ENCODE data around the gene RPS6KA5.
"Not testable (repeated sequence)": the region's sequence is repeated elsewhere in the genome, so short reads cannot be mapped to it uniquely, and the experiment has no call there.

The RPS6KA5 gene

GRCh38 chr14:91022622-91023028 lies 37.8 kb downstream of the RPS6KA5 start:
- not testable (repeated sequence) for DNase-seq

DNA sequence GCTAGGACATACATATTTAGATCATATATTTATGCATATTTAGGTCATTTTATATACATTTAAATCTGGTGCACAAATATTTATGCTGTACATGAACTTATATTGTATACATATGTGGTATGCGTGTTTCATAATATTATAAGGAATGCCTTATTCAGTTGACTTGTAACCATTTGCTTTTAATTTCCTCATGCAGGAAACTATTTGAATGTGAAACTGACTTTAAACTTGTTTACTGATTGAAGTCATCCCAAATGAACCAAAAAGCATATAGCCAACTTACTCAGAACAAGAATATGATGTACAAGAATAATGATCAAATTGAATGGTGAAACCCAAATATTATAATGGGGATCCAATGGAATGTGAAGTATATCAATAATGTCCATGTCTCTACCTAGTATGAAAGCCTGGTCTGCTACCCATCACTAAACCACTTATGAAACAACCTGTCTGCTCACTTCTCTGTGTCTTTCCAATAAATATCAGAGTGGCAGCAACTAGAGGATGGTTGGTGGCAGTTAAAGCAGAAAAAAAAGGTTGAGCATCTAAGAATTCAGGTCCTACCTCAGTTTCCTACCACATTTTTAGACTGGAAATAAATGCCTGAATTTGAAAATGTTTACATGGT lies 38.3 kb downstream of the RPS6KA5 start:
- no peak for DNase-seq

GRCh38 chr14:91021115-91021514 lies 39.3 kb downstream of the RPS6KA5 start:
- DNase-seq = no peak

- no peak for DNase-seq
Measured at GRCh38 chr14:91019673-91020072, 40.8 kb downstream of the RPS6KA5 start.

DNA sequence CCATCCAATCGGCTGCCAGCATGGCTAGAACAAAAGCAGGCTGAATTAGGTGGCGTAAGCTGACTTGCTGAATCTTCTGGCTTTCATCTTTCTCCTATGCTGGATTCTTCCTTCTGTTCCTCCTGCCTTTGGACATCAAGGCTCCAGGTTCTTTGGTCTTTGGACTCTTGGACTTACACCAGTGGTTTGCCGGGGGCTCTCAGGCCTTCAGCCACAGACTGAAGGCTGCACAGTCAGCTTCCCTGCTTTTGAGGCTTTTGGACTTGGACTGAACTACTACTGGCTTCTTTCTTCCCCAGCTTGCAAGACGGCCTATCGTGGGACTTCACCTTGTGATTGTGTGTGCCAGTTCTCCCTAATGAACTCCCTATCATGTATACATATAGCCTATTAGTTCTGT lies 42.0 kb downstream of the RPS6KA5 start:
- DNase-seq = no peak

GRCh38 chr14:91016800-91017410 lies 43.5 kb downstream of the RPS6KA5 start:
- no peak for DNase-seq

GRCh38 chr14:91015435-91015834 lies 45.0 kb downstream of the RPS6KA5 start:
- no peak for DNase-seq

GRCh38 chr14:91012045-91012444 lies 48.4 kb downstream of the RPS6KA5 start:
- no peak for DNase-seq

DNA sequence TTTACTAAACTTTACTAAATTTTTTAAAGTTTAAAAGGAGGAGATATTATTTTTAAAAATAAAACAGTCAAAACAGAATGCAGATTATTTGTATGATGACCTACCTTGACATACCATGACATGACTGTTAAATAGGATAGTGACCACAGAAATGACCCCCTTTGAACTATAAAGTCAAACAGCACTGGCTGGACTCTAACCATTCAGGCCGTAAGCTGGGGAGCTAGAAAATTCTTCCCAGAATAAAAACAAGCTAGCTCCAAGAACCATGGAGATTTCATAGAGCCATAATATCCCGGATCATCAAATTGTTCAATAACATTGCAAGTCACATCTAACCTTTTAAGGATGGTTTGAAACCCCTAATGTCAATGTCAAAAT lies 50.3 kb downstream of the RPS6KA5 start:
- DNase-seq = no peak

- DNase-seq = no peak
Measured at GRCh38 chr14:91009501-91010152, 50.8 kb downstream of the RPS6KA5 start.

GRCh38 chr14:91008759-91009409 lies 51.6 kb downstream of the RPS6KA5 start:
- no peak for DNase-seq

GRCh38 chr14:91005716-91006115 lies 54.7 kb downstream of the RPS6KA5 start:
- no peak for DNase-seq

DNA sequence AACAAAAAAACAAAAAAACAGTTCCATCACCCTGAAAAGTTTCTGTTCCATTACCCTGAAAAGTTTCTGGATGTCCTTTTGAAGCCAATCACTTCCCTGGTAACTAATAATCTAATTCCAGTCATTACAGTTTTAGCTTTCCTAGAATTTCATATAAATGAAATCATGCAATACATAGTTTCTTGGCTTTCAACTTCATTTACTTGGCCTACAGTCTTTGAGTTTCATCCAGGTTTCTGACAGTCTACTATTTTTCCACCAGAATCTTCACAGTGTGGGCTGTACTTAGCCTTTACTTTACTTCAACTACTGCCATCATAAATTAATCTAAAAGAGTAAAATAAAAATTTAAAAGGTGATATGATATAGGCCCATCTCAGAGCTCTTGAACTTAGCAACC lies 55.5 kb downstream of the RPS6KA5 start:
- no peak for DNase-seq

GRCh38 chr14:90999299-90999698 lies 61.1 kb downstream of the RPS6KA5 start:
- no peak for DNase-seq

DNA sequence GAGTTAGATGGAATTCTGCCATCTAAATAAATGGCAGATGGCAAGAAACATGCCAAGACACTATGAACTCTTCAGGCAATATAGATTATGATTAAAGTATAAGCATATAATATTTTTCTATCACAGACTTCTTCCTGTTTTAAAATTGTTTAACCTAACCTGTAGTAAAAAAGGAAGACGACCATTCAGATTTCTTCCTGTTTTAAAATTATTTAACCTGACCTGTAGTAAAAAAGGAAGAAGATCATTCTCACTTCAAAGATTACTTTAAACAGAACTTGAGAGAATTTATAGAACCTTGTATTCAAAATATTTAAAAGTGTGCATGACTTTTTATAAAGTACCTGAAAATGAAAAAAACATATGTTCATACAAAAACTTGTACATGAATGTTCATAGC lies 63.5 kb downstream of the RPS6KA5 start:
- DNase-seq = no peak

- no peak for DNase-seq
Measured at GRCh38 chr14:90995785-90996184, 64.7 kb downstream of the RPS6KA5 start.

DNA sequence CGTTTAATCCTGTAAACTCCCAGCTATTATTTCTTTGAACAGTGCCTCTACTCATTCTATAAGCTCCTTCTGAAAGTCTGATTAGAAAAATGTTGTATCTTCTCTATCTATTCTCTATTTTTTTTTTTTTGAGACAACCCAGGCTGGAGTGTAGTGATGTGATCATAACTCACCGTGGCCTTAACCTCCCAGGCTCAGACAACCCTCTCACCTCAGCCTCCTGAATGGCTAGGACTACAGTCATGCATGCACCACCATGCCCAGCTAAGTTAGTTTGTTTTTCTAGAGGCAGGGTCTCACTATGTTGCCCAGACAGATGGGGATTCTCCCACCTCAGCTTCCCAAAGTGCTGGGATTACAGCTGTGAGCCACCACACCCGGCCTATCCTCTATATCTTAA lies 66.6 kb downstream of the RPS6KA5 start:
- DNase-seq = no peak

GRCh38 chr14:90991690-90992443 lies 68.6 kb downstream of the RPS6KA5 start:
- no peak for DNase-seq

DNA sequence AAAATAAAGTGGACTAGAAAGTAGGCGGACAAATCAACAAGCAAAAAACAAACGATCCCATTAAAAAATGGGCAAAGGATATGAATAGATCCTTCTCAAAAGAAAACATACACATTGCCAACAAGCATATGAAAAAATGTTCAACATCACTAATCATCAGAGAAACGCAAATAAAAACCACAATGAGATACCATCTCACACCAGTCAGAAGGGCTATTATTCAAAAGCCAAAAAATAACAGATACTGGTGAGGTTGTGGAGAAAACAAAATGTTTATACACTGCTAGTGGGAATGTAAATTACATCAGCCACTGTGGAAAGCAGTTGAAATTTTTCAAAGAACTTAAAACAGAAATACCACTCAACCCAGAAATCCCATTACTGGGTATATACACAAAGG lies 70.3 kb downstream of the RPS6KA5 start:
- DNase-seq = no peak

DNA sequence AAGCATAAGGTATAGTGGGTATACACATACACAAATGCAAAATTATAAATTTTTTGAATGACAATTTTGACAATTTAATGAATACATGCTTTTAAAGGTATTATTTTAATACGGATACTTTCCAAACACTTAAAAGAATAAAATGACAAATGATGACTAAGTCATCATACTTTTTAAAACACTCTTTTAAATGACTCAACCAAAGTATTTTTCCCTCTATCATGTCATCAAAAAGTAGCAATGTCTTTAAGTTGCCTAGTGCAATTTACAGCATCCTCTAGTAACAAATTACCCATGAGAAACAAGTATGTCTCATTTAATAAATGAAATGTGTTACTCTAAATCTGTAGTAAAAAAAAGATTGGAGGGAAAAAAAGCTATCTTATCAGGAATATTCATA lies 73.3 kb downstream of the RPS6KA5 start:
- DNase-seq = no peak

GRCh38 chr14:90986510-90986909 lies 73.9 kb downstream of the RPS6KA5 start:
- DNase-seq = no peak

DNA sequence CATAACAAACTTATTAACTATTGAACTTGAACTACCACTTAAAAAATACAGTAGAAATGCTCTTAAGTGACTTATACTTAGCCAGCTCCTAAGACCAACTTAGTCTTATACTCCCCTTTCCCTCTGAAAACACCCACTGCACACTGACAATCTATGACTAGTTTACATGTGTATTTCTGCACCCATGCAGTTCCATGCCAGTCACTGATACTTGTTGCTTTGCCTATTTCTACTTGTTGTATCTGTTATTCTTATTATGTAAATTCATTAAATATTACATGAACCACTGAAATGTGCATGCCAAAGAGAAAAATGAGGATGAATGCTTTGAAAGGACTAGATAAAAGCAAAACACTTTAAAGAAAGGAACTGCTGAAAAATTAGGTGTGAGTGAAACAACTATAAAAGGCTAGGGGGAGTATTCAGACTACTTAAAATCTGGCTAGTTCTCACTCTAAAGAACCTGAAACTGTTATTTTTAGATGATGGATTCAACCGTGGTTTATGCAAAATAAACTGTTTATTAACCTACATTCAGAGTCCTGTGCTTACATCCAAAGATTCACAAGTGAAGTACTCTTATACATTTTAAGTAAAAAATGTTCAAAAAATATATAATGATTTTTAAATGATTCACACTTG lies 74.7 kb downstream of the RPS6KA5 start:
- DNase-seq = no peak

DNA sequence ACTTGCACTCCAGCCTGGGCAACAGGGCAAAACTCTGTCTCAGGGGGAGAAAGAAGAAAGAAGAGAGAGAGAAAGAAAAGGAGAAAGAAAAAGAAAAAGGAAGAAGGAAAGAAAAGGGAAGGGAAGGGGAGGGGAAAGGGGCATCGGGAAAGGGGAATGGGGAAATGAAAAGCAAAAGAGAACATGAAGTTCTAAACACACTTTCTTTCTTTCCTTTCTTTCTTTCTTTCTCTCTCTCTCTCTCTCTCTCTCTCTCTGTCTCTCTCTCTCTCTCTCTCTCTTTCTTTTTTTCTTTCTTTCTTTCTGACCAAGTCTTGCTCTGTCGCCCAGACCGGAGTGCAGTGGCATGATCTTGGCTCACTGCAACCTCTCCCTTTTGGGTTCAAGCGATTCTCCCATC lies 76.9 kb downstream of the RPS6KA5 start:
- DNase-seq = no peak

All from activated gamma-delta T cell (primary cell).